Heart right ventricle (tissue), 16 donors: ENCODE data around the gene KIF26B. TPM values are rescaled to one million over a fixed set of nuclear protein-coding genes. Genes with fewer than 3 reads are reported as not detected.

Source experiments
- ATAC-seq, 8 donors: fragments of 200-7000 bp; cut with Tn5 transposase; one replicate each; pipeline ENCODE4 v1.9.1; 2020; ENCODE audit warnings: mild to moderate bottlenecking in 8 of 8, moderate library complexity in 8 of 8, moderate number of reproducible peaks in 1 of 8
- DNase-seq, 2 donors: peaks; one replicate each; pipeline ENCODE4 v3.0.0-alpha.2; 2020
- H3K27ac ChIP-seq, 10 donors: fragments of 200-600 bp; sonication (generic) in 2 of 10; one replicate each; pipeline versions ENCODE4 v1.5.0 to v1.8.0; 2020 to 2022; ENCODE audit warnings: mild to moderate bottlenecking in 3 of 10
- H3K27me3 ChIP-seq, 7 donors: fragments of 200-600 bp; one replicate each; pipeline ENCODE4 v1.8.0; 2021 to 2022; ENCODE audit warnings: mild to moderate bottlenecking in 2 of 7
- H3K36me3 ChIP-seq, 9 donors: fragments of 200-600 bp; sonication (generic) in 1 of 9; one replicate each; pipeline versions ENCODE4 v1.5.0 to v1.8.0; 2020 to 2022; ENCODE audit warnings: mild to moderate bottlenecking in 2 of 9
- H3K4me1 ChIP-seq, 9 donors: fragments of 200-600 bp; sonication (generic) in 1 of 9; one replicate each; pipeline versions ENCODE4 v1.5.0 to v1.8.0; 2020 to 2022; ENCODE audit warnings: mild to moderate bottlenecking in 4 of 9
- H3K4me3 ChIP-seq, 10 donors: fragments of 200-600 bp; sonication (generic) in 2 of 10; one replicate each; pipeline versions ENCODE4 v1.5.0 to v1.8.0; 2020 to 2022; ENCODE audit warnings: mild to moderate bottlenecking in 7 of 10, moderate library complexity in 2 of 10
- H3K9me3 ChIP-seq, 11 donors: fragments of 200-600 bp in 10 of 11; sonication (generic) in 2 of 11; one replicate each; pipeline versions ENCODE4 v1.5.0 to v1.8.0; 2013 to 2022; ENCODE audit warnings: mild to moderate bottlenecking in 2 of 11, control low read depth in 1 of 11, moderate library complexity in 1 of 11
- CTCF ChIP-seq, 9 donors: fragments of 200-600 bp; sonication (generic) in 2 of 9; IDR thresholded peaks; one replicate each; pipeline versions ENCODE4 v1.5.0 to v1.8.0; 2021 to 2022; ENCODE audit warnings: antibody characterized with exemption in 9 of 9, mild to moderate bottlenecking in 5 of 9, moderate library complexity in 1 of 9
- WGBS, 2 donors: extraction: QIAGEN DNeasy Blood & Tissue Kit; methylation state at CpG; one replicate each; pipeline ENCODE4 v1.1.7; 2013; ENCODE audit warnings: inconsistent platforms in 1 of 2; 5-methylcytosine and 5-hydroxymethylcytosine counted together
- intact Hi-C, 10 donors: fragments of 100-400 bp; cut with DNase I; formaldehyde crosslinking; loops; one replicate each; pipeline versions ENCODE4 v1.11.1 to v1.14.2; 2022
- polyA plus RNA-seq, 2 donors: library from polyadenylated mRNA; stranded (reverse); fragments of 200-250 nt; gene quantifications; one replicate each; pipeline ENCODE4 v1.2.3, GENCODE V29; 2013
- total RNA-seq, 10 donors: library from RNA; stranded (reverse); fragmentation: NEBNext Ultra II Directional in 3 of 10; extraction: Animal tissue kit (Norgen Biotek cat#: 25700) in 3 of 10; gene quantifications; one replicate each; pipeline versions ENCODE4 v1.2.1 to v1.2.4, GENCODE V29; 2021 to 2023
- donor health status: Arrhythmogenic right ventricular cardiomyopathy.
- donor health status: ischemic (EF 13 %, LVEDD 7.1; RV severe dilation, severe dysfunction).
- donor health status: healthy with polysubstance abuse.
- donor health status: DM: no; HTN: yes; CAD: no.
- donor health status: DM: no; HTN: no; CAD: no.
- donor health status: ischemic (EF 25% LVEDD 6.9; RV normal size, moderate dysfunction).
- donor health status: ischemic (EF 25% LVEDD 5.7; RV mildly dilated, moderate dysfunction).
- donor health status: healthy.
- donor health status: DM: yes; HTN: yes; CAD: no.
- donor health status: Ischemic cardiomyopathy.
- donor health status: ischemic (EF 35%, LVEDD 5.7; RV mildly dilated, moderate dysfunction).
- donor health status: nonischemic (EF 11% LVEDD 7.7; RV severe dilation, severe dysfunction).
- donor health status: DM: yes; HTN: yes; CAD: no.
- donor health status: PGD.
- donor health status: ischemic (EF 29% LVEDD 5.4; RV normal size, mild dysfunction).
- donor health status: nonischemic (EF 23%, LVEDD 6.1; RV moderate dilation, normal function).

Gene KIF26B
- total and polyA plus RNA-seq, 12 donors: 0.66 to 8.8 (median 2.8) TPM

GRCh38 chr1:245685111-245685810 lies 530.5 kb downstream of the KIF26B start:
- Histone ChIP-seq H3K4me3 (no peak overlapping the region), H3K4me1 (peaks cover 3 to 15% (median 12%) of the 10 kb centered on the region in 9 donors), H3K27ac (no peak overlapping the region), H3K9me3 (no peaks in the 10 kb centered on the region), H3K36me3 (no peaks in the 10 kb centered on the region), H3K27me3 (peaks cover 0 to 16% (median 4%) of the 10 kb centered on the region in 7 donors)
- no peak for DNase-seq
- no peak for TF ChIP-seq CTCF (IDR thresholded peaks at IDR 0.05)
- 94 to 96% methylated on average over 45 of the region's 45 CpGs for WGBS, 2 donors
- ATAC-seq: no peak
- intact Hi-C loops: no loop called here

GRCh38 chr1:245686006-245686405 lies 531.2 kb downstream of the KIF26B start:
- H3K9me3 ChIP-seq: no peaks in the 10 kb centered on the region
- WGBS, 2 donors: 97 to 99% methylated on average over 25 of the region's 25 CpGs

DNA sequence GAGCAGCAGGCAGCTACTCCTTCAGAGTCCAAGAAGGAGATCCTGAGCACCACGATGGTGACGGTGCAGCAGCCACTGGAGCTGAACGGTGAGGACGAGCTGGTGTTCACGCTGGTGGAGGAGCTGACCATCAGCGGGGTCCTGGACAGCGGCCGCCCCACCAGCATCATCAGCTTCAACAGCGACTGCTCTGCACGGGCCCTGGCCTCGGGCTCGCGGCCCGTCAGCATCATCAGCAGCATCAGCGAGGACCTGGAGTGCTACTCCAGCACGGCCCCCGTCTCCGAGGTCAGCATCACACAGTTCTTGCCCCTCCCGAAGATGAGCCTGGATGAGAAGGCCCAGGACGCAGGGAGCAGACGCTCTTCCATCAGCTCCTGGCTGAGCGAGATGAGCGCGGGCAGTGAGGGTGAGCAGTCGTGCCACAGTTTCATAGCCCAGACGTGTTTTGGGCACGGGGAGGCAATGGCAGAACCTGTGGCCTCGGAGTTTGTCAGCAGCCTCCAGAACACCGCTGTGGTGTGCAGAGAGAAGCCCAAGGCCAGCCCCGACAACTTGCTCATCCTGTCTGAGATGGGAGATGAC lies 531.8 kb downstream of the KIF26B start:
- intact Hi-C loops: no loop called here
- ATAC-seq (no peak), DNase-seq (no peak)
- WGBS, 2 donors: 93 to 97% methylated on average over 30 of the region's 30 CpGs
- no peak for TF ChIP-seq CTCF (IDR thresholded peaks at IDR 0.05)
- Histone ChIP-seq H3K27ac (no peak overlapping the region), H3K4me3 (no peak overlapping the region), H3K9me3 (no peaks in the 10 kb centered on the region), H3K27me3 (peaks cover 0 to 16% (median 4%) of the 10 kb centered on the region in 7 donors), H3K4me1 (peaks cover 3 to 15% (median 12%) of the 10 kb centered on the region in 9 donors), H3K36me3 (no peaks in the 10 kb centered on the region)

More at GRCh38 chr1:245686006-245686405, 531.2 kb downstream of the KIF26B start:
- intact Hi-C loops: no loop called here
- no peak overlapping the region for H3K4me3 ChIP-seq
- no peak overlapping the region for H3K27ac ChIP-seq
- TF ChIP-seq CTCF (IDR thresholded peaks at IDR 0.05): no peak
- peaks cover 3 to 15% (median 12%) of the 10 kb centered on the region in 9 donors for H3K4me1 ChIP-seq
- no peaks in the 10 kb centered on the region for H3K36me3 ChIP-seq
- no peak for DNase-seq
- ATAC-seq: no peak
- H3K27me3 ChIP-seq: peaks cover 0 to 16% (median 4%) of the 10 kb centered on the region in 7 donors

DNA sequence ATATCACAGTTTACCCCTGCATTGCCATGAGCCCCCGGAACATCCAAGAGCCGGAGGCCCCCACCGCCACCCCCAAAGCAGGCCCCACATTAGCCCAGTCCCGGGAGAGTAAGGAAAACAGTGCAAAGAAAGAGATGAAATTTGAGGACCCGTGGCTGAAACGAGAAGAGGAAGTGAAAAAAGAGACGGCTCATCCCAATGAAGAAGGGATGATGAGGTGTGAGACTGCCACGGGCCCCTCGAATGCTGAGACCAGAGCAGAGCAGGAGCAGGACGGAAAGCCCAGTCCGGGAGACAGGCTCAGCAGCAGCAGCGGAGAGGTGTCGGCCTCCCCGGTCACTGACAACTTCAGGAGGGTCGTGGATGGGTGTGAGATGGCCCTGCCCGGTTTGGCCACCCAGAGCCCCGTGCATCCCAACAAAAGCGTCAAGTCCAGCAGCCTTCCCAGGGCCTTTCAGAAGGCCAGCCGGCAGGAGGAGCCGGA lies 532.4 kb downstream of the KIF26B start:
- H3K4me3 ChIP-seq: no peak overlapping the region
- peaks cover 0 to 16% (median 4%) of the 10 kb centered on the region in 7 donors for H3K27me3 ChIP-seq
- ATAC-seq: no peak
- H3K27ac ChIP-seq: no peak overlapping the region
- no peaks in the 10 kb centered on the region for H3K9me3 ChIP-seq
- no peak for TF ChIP-seq CTCF (IDR thresholded peaks at IDR 0.05)
- H3K4me1 ChIP-seq: peaks cover 3 to 15% (median 12%) of the 10 kb centered on the region in 9 donors
- H3K36me3 ChIP-seq: no peaks in the 10 kb centered on the region
- intact Hi-C loops: no loop called here
- no peak for DNase-seq
- 92 to 95% methylated on average over 20 of the region's 20 CpGs for WGBS, 2 donors
